ENCODE results near the gene PIK3CG.
"Not testable (repeated sequence)": the region's sequence is repeated elsewhere in the genome, so short reads cannot be mapped to it uniquely, and the experiment has no call there.

The PIK3CG gene

DNA sequence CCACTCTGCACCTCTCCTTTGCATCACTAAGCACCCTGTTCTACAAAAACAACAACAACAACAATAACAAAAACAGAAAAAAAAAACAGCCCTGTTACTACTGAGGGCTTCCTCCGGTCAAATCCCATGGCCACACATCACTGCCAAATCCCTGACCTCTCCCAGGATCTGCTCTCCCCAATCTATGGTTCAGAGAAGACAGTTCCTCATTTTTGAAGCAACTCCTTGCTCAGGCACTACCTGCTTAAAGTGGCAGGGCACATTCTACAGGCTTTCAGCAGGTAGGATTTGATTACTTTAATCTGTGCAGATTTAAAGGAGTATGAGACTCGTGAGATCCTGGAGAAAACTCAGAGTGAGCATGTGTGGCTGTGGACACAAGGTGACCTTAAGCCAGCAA lies 46.9 kb downstream of the PIK3CG start:
- TF ChIP-seq, protein P1, sequence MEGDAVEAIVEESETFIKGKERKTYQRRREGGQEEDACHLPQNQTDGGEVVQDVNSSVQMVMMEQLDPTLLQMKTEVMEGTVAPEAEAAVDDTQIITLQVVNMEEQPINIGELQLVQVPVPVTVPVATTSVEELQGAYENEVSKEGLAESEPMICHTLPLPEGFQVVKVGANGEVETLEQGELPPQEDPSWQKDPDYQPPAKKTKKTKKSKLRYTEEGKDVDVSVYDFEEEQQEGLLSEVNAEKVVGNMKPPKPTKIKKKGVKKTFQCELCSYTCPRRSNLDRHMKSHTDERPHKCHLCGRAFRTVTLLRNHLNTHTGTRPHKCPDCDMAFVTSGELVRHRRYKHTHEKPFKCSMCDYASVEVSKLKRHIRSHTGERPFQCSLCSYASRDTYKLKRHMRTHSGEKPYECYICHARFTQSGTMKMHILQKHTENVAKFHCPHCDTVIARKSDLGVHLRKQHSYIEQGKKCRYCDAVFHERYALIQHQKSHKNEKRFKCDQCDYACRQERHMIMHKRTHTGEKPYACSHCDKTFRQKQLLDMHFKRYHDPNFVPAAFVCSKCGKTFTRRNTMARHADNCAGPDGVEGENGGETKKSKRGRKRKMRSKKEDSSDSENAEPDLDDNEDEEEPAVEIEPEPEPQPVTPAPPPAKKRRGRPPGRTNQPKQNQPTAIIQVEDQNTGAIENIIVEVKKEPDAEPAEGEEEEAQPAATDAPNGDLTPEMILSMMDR (IDR thresholded peaks at IDR 0.05; ENCODE audit: borderline replicate concordance, insufficient read depth, low read depth, low read length), result no peak
- H3K4me3 ChIP-seq (ENCODE audit: low read depth, low read length), result no peak overlapping the region

DNA sequence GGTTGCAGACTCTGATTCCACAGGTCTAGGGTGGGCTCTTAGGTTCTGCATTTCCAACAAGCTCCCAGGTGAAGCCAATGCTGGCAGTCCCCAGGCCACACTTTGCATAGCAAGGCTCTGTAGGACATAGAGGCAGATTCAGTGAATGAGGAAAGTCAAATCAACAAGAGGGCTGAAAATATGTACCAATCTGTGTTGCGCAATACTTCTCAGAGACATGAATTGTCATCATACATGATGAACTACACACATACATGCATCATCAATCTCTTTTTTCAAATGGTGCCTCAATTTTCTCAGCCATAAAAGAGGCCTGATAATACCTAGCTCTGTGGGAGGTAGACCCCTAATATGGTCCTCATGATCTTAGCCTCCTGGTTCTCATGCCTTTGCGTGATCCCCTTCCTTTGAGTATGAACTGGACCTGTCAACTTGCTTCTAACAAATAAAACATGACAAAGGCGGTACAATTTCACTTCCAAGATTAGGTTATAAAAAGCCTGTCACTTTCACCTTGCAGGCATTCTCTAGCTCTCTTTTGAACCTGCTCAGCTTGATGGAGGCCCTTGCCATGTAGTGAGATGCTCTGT lies 49.0 kb downstream of the PIK3CG start:
- TF ChIP-seq, protein P1 (IDR thresholded peaks at IDR 0.05; ENCODE audit: borderline replicate concordance, insufficient read depth, low read depth, low read length), result no peak
- no peak overlapping the region for H3K4me3 ChIP-seq (ENCODE audit: low read depth, low read length)

DNA sequence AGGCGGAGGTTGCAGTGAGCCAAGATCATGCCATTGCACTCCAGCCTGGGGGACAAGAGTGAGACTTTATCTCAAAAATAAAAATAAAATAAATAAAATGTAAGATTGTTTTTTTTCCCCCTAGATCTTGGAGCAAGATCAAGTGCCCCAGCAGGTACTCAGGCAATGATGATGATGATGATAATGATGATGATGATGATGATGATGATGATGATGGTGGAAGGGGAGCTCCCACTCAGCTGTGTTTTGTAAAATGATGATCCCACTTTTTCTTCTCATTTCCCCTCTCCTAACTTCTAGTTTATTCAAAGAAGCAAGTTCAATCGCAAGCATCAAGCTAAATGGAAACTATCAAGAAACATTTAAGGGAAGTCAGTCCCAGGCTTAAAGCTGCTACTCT lies 50.3 kb downstream of the PIK3CG start:
- TF ChIP-seq, protein P1 (IDR thresholded peaks at IDR 0.05; ENCODE audit: borderline replicate concordance, insufficient read depth, low read depth, low read length), result no peak
- H3K4me3 ChIP-seq (ENCODE audit: low read depth, low read length), result no peak overlapping the region

DNA sequence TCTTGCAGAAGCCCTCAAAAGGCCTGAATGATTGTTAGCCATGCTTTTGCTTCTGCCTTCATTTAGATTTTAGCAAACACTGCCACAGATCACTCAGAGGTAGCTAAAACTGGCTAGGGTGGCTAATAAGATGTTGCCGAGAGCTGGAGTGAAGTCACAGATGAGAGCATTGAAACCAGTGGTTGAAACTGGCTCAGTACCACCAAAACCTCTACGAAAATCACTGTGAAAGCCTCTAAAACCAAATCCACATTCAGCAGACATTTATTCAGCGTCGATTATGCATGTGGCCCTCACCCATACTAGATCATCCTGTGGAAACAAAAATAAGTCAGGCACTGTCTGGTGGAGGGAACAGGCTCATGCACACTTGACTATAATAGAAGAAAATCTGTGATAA lies 50.8 kb downstream of the PIK3CG start:
- TF ChIP-seq, protein P1 (IDR thresholded peaks at IDR 0.05; ENCODE audit: borderline replicate concordance, insufficient read depth, low read depth, low read length), result no peak
- no peak overlapping the region for H3K4me3 ChIP-seq (ENCODE audit: low read depth, low read length)

DNA sequence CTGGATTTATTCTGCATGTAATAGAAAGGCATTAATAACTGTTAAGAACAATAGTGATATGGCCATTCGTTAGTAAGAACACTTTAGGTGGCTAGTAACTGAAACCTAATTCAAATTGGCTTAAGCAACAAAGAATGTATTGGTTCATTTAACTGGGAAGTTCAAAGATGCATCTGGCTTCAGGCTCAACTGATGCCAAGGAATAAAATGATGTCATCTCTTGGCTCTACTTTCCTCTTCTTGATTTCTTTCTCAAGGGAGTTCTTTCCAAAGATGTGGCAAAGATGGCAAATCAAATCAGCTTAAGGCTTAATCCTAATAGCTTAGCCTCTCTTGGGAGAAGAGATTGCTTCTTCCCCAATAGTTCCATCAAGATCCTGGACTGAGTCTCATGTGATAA lies 51.6 kb downstream of the PIK3CG start:
- TF ChIP-seq, protein P1 (IDR thresholded peaks at IDR 0.05; ENCODE audit: borderline replicate concordance, insufficient read depth, low read depth, low read length), result no peak
- no peak overlapping the region for H3K4me3 ChIP-seq (ENCODE audit: low read depth, low read length)

DNA sequence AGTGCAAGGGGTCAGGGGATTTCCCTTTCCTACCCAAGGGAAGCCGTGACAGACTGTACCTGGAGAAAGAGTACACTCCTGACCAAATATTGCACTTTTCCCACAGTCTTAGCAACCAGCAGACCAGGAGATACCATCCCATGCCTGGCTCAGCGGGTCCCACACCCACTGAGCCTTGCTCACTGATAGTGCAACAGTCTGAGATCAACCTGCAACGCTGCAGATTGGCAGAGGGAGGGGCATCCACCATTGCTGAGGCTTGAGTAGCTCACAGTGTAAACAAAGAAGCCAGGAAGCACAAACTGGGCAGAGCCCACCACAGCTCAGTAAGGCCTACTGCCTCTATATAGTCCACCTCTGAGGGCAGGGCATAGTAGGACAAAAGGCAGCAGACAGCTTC lies 53.9 kb downstream of the PIK3CG start:
- TF ChIP-seq, protein P1 (IDR thresholded peaks at IDR 0.05; ENCODE audit: borderline replicate concordance, insufficient read depth, low read depth, low read length), result no peak

DNA sequence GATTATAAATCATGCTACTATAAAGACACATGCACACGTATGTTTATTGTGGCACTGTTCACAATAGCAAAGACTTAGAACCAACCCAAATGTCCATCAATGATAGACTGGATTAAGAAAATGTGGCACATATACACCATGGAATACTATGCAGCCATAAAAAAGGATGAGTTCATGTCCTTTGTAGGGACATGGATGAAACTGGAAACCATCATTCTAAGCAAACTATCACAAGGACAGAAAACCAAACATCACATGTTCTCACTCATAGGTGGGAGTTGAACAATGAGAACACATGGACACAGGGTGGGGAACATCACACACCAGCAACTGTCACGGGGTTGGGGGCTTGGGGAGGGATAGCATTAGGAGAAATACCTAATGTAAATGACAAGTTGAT lies 59.4 kb downstream of the PIK3CG start:
- H3K4me3 ChIP-seq (ENCODE audit: low read depth, low read length), result not testable (repeated sequence)

More for the DNA sequence above, 53.9 kb downstream of the PIK3CG start:
- H3K4me3 ChIP-seq (ENCODE audit: low read depth, low read length), result no peak overlapping the region

DNA sequence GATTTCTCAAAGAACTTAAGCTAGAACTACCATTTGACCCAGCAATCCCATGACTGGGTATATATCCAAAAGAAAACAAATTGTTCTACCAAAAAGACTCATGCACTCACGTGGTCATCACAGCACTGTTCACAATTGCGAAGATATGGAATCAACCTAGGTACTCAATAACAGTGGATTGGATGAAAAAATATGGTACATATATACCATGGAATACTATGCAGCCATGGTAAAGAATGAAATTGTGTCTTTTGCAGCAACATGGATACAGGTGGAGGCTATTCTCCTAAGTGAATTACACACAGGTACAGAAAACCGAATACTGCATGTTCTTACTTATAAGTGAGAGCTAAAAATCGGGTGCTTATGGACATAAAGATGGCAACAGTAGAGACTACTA lies 61.8 kb downstream of the PIK3CG start:
- TF ChIP-seq, protein P1 (IDR thresholded peaks at IDR 0.05; ENCODE audit: borderline replicate concordance, insufficient read depth, low read depth, low read length), result no peak

More for the DNA sequence above, 61.8 kb downstream of the PIK3CG start:
- H3K4me3 ChIP-seq (ENCODE audit: low read depth, low read length), result no peak overlapping the region

Data from GM12875 (cell line).